HG03439 (cell line): ENCODE data around the gene TSACC.

Experiments used
- ATAC-seq: cut with Tn5 transposase; IDR thresholded peaks from one replicate; pipeline ENCODE4 v1.9.1; 2021; ENCODE audit warnings: mild to moderate bottlenecking, moderate library complexity; ENCODE audit not compliant: unreplicated experiment

The TSACC gene

DNA sequence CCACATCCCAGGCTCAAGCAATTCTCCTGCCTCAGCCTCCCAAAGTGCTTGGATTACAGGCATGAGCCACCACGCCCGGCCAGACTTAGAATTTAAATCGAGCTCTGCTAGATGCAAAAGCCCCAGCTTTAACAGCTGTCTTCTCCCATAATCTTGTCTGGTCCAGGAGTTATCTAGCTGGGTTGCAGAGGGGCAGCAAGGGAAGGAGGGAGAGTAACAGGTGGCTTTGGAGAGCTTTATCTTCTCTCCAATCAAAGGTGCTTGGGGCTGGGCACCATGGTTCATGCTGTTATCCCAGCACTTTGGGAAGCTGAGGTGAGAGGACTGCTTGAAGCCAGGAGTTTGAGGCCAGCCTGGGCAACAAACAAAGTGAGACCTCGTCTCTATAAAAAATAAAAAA lies 34.5 kb downstream of the TSACC start:
- ATAC-seq, result no peak

DNA sequence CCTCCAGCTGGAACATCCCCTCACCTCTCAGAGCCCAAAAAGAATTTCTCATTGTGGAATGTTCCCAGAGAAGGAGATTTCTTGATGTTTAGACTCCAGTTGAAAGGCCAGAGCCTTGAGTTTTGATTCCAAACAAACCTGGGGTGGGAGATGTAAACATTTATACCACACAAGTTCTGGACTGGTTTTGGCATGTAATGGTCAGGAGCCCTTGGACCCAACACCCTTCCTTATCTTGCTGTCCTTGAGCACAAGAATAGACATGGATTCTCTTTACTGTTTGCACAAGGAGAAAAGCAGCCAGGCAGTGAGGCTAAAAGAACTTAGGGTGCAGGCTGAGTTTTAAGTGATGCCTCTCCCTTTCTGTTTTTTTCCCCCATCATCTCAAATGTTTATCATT lies 35.2 kb downstream of the TSACC start:
- ATAC-seq, result no peak

DNA sequence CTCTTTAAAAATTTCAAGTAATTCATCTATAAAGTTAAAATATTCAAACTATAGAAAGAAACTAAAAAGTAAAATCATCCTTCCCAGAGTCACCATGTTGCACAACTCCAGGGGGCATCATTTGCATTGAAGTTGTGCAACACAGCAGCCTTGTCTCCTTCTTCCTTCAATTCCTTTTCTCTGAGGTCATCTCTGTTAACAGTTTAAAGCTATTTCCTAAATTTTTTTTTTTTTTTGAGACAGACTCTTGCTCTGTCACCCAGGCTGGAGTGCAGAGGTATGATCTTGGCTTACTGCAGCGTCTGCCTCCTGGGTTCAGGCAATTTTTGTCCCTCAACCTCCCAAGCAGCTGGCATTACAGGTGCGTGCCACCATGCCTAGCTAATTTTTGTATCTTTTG lies 37.8 kb downstream of the TSACC start:
- ATAC-seq, result no peak

DNA sequence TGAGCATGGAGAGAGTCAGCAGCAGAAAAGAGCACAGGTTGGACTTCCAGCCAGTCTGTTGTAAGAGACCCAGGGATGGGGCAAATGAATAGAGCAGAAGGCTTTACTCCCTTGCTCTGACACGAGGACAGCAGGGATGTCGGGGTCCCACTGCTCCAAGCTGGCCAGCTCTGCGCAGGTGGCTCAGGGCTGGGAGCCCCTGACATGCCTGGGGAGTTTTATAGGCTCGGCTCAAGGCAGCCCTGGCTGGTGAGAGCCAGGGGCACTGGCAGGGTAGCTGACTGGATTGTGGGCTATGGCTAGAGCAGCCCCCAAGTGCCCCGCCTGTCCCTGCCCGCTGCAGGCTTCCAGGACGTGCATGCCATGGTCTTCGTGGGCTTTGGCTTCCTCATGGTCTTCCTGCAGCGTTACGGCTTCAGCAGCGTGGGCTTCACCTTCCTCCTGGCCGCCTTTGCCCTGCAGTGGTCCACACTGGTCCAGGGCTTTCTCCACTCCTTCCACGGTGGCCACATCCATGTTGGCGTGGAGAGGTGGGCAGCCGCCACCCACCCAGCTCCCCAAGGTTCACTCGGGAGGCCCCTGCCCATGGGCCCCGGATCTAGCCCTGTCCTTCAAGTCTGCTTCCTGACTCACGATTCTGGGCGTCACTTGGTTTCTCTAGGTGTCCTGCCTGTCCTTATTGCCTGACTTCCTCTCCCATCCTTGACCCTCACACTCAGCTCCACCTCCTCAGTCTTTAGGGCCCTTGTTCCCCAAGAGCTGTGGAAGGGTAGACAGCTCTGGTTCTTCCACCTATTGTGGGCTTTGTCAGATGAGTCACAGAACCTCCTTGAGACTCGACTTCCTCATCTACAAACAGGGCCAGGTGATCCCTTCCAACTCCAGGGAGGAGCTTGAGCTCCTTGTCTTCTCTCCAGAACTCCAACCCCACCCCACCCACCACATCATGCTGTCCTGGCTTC lies 38.9 kb downstream of the TSACC start:
- ATAC-seq, result no peak

DNA sequence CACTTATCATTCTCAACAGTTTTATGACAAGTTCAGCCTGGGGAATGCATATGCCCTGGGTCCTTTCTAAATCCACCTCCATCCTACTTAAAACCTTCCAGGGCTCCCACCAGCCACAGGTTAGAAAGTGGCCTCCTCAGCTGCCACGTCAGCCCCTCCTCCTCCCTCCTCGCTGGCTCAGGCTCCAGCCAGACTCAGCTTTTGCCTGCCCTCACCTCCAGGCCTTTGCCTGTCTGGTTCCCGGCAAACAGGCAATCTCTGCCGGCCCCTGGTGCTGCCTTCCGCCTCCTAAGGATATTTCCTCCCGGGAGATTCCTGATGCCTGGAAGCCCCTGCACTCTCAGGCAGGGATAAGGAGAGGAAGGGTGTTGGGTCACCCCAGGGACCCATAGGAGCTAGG lies 40.2 kb downstream of the TSACC start:
- ATAC-seq, result no peak

DNA sequence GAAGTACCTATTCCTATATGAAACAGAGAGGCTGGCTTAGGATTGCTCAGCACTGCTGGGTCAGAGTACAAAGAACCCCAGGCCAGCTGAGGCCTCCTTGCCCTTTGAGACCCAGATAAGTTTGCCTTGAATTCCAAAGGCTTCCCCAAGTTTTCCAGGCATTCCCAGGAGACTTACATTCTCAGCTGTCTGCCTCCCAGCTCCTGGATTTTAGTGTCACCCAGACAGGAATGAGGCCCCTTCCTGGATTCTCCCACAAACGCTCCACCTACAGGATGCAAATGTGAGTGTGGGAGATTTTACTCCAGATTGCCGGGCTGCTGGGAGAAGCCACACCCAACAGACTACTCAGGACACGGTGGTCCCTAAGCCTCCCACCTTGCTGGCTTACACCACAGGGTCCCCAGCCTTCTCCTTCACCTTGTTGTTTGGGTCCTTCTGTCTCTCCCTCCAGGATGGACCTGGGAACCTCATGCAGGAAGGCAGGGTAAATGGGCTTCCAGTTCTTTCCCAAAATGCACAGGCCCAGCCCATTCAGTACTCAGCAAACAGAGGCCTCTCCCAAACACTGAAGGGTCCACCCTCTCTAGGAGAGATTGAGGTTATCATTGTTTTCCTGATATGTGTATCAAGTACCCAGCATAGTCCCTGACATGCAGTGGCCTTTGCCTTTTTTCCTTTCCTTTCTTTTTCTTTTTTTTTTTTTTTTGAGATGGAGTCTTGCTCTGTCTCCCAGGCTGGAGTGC lies 41.3 kb downstream of the TSACC start:
- no peak for ATAC-seq

DNA sequence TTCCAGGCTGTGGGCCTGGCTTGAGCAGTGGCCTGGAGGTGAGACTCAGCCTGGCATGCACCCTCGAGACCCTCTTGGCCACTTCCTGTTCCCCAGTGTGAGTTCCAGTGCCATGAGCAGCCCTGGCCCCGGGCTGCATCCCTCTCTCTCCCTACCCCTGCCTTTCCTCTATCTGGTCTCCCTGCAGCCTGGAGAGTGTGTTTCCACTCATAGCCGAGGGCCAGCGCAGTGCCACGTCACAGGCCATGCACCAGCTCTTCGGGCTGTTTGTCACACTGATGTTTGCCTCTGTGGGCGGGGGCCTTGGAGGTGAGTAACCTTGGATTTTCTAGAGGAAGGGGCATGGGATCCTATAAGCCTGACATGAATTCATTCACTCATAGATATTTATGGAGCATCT lies 44.2 kb downstream of the TSACC start:
- ATAC-seq, result no peak

DNA sequence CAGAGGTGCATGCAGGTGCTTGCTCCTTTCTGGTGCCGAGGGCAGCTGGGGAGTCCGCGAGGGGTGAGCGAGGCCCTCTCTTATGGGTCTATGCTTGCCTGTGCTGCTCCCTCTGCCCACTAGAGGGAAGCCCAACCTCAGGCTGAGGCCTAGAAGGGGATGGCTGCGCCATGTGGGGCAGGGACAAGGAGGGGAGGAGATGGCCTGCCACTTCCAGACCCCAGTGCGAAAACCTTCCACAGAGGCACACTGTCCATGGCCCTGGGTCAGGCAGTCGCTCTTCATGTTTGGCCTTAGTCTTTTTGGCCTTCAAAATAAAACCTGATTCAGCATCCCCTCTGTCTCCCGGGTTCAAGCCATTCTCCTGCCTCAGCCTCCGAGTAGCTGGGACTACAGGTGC lies 44.7 kb downstream of the TSACC start:
- ATAC-seq, result no peak

DNA sequence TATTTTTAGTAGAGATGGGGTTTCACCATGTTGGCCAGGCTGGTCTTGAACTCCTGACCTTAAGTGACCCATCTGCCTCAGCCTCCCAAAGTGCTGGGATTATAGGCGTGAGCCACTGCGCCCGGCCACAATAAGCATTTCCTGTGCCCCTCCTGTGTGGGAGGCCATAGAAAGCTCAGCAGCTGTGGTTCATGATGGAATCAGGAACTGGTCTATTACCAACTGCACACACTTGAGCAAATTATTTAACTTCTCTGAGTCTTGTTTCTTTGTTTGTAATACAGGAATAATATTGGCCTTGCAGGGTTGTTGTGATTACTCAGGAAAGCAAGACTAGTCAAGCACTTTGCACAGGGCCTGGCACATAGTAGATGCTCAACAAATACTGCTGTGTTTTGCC lies 45.7 kb downstream of the TSACC start:
- ATAC-seq, result no peak

DNA sequence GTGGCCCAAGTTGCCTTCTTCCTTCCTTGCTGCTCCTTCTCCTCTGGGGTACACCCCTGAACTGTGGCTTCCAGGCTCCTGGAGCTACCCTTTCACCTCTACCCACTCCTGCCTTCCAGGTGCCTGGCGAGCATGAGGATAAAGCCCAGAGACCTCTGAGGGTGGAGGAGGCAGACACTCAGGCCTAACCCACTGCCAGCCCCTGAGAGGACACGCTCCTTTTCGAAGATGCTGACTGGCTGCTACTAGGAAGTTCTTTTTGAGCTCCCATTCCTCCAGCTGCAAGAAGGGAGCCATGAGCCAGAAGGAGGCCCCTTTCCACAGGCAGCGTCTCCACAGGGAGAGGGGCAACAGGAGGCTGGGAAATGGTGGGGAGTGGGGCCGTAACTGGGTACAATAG lies 46.3 kb downstream of the TSACC start:
- no peak for ATAC-seq

DNA sequence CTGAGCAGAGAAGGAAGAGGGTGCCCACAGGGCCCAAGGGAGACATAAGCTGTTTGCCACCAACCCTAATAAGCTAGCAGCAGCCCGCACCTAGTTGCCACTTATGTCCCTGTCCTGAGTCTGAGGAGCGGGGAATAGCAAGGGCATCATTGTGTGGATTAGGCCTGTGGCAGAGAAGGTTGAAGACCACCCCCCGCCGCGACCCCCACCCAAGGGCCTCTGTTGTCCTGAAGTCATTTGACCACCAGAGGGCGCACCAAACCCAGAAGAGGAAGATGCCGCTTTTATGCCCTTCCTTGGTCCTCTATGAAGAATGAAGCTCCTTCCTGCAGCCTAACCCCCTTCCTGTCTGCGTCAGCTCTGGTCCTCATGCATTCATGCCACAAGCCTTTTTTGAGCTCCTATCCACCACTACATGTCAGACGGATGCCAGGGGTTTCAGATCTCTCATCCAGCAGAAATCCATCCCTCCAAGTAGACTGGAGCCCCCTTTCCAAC lies 47.3 kb downstream of the TSACC start:
- no peak for ATAC-seq

DNA sequence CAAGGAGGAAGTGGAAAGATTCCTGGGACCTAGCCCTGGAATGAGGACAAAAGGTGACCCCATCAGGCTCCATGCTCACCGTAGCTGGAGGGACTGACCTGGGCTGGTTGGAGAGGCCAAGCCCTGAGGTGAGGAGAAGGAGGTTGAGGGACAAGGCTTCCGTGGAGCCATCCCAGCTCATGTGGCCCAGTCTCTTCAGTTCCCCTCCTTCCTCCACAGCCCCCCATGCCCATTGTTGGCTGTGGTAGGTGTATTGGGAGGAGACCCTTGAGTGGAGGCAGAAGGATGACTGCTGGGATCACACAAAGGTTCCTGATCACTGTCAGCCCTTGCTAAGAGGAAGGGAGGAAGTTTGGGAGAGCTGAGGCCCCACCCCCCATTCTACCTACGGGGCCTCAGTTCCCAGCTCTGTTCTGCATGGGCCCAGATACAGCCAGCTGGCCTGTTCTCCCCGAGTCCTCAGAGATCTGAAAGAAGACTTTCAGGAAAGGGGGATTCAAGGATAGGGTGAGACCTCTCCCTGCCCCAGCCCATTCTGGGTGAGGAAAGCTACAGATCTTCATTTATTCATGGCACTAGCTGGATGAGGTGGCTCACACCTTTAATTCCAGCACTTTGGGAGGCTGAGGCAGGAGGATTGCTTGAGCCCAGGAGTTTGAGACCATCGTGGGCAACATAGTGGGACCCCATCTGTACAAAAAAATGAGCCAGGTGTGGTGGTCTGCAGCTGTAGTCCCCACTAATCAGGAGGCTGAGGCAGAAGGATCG lies 48.0 kb downstream of the TSACC start:
- ATAC-seq, result no peak

DNA sequence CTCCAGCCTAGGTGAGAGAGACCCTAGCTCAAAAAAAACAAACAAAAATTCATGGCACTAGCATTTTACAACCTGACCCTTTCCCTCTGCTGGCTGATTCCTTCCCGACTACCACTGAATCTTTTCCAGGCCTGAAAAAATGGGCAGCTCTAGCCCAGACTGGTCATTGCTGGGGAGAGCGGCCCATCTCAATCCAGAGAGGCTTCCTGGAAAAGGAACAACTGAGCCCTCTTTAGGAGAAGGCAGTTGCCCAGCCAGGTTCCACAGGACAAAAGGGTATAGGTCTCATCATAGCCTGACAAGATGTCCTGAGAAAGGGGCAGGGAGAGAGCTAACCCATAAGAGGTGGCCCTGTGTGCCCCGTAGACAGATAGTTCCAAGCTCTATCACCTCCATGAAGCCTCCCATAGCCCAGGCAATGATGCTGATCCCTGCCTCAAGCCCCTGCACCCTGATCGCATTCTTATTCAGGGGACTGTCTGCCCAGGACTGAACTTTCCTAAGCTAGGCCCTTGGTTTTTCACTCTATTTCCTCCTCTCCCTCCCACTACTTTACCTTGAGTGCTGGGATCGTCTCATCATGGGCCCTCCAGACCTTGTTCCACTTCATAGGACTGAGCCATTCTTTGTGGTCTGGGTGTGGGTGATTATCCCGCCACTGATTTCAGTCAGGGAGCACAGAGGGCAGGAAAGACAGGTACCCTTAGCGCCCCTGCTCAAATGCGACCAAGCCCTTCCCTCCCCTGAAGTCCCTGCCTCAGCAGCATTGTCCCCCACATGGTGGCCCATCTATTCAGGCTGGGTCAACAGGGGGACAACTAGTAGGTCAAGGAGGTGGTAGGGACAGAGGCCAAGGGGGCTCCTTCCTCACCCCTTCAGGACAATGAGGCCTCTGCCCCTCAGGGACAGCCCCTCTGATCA lies 48.9 kb downstream of the TSACC start:
- no peak for ATAC-seq

DNA sequence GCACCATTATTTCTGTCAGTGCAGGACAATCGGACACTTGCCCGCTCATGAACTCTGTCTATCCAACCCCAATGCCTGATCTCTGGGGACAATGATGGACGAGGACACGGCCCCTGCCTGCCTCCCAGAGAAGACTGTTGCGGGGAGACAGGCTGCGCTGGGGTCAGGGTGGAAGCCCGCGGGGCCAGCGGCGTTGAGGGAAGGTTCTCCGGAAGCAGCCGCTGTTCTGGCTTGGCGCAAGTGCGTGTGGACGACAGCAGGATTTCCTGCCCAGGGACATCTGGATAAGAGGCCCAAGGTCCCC lies 49.5 kb downstream of the TSACC start:
- no peak for ATAC-seq

DNA sequence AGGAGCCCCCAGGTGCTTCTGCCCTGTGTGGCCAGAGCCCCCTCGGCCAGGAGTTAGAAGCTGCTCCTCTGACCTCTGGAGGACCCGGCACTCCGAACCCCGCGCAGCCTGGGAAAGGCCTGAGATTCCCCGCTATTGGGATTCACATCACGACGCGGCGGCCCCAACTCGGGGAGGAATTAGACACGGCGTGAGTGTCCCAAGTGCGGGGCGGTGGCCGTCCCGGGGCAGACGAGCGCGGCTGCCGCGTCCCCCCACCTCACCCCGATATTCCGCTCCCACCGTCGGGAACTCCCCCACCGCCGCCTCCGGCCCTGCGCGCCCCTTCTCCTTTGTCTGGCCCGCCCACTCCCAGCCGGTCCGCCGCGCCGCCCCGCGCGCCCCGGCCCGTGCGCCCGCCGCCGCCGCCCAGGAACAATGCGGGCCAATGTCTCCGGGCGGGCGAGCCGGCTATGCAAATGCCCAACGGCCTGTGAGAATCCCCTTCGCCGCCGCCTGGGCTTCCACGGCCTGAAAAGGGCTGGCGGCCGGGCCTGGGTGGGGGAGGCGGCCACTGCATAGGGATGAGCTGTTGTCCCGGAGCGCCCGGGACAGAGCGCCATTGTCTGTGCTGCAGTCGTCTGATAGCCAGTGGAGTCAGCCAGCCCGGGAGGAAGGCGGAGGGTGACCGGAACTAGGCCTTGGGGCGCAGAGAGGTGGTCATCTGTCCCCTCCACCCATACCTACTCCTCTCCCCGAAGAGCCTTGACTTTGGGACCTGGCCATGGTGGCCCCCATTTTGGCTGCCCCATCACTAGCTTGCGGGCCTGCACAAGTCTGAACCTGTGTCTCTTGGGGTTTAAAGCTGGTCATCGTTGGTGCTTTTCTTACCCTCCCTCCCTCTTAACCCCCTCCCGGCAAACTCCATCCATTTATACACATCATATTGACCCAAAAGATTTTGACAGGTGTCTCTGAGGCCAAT lies 50.1 kb downstream of the TSACC start:
- no peak for ATAC-seq

DNA sequence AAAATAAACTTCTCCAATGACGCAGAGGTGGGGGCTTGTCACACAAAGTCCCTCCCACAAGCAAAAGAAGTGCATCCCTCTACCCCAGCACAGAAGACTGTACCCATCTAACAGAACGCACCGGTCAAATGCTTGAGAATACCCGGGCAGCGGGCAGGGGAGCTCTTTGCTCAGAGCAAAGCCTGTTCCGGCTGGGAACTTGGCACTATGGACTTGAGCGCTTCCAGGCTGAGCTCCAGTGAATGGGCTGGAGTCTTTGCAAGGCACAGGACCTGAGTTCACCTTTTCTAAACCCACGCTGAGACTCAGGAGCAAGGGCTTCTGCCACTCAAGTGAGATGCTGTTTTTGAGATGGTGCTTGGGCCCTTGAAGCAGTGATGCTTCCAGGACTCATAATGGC lies 51.0 kb downstream of the TSACC start:
- ATAC-seq, result no peak

DNA sequence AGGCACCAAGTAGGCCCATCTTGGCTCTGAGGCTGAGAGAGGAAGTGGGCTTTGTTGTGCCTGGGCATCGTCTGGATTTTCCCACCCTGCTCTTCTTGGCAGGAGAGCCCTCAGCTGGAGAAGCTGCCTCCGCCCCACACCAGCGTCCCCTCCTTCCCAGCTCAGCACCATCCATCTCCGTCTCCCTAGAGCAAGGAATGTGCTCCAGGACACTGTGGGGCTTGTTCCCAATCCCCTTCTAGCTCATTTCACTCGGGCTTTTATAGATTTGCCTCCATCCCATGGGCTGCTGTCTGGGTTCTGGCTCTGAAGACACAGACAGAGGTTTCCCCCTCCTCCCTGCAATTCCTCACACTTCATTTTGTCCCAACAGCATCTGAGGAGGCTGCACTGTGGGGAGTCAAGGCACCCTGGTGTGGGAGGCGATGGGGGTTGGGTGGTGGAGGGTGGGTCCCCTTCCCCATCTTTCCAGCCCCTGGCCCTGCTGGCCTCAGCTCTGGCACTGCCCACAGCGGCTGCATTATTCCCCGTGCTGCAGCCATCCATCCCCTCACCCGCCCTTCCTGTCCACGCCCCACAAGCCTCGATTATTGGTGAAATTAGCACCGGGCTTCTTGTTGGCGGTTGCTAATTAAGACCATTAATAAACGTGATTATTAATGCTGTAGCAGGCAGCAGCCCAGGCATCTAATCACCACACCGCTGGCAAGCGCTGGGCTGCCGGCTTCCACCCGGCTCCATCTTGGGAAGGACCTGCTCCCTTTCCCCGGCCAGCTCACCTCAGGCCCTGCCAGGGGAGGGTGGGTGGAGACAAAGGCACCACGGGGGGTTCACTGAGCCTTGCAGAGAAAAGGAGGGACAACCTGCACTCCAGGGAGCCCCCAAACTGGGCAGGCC lies 52.4 kb downstream of the TSACC start:
- ATAC-seq, result no peak

DNA sequence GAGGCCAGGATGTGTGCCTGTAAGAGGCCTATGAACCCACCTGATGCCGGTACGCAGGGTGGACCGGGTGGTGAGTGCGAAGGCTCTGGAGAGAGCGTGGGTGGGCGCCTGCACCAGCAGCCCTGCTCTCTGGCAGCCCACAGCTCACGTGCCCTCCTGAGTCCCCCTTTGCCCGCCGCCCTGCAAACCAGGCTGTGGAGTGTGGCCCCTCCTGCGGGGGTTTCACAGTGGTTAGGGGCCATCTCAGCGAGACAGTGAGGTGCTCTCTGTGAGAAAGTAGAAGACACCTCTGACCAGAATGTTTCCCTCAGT lies 53.0 kb downstream of the TSACC start:
- no peak for ATAC-seq
